Mesothelial cell of epicardium (in vitro differentiated cells): Measurements from ENCODE around the gene SIL1. TPM values are rescaled to one million over a fixed set of nuclear protein-coding genes. Genes with fewer than 3 reads are reported as not detected.
"Not testable (repeated sequence)": the region's sequence is repeated elsewhere in the genome, so short reads cannot be mapped to it uniquely, and the experiment has no call there.

Experiments used
- DNase-seq, 2 experiments: peaks; one replicate each; pipeline ENCODE4 v3.0.0; 2021; ENCODE audit warnings: low spot score in 2 of 2; ENCODE audit not compliant: unreplicated experiment in 2 of 2
- H3K27ac Mint-ChIP-seq: 2 replicates; pipeline ENCODE4 v1.8.0; 2021; ENCODE audit warnings: mixed read lengths
- H3K27me3 Mint-ChIP-seq: 2 replicates; pipeline ENCODE4 v1.8.0; 2021; ENCODE audit warnings: low read depth, mixed read lengths
- H3K36me3 Mint-ChIP-seq: 2 replicates; pipeline ENCODE4 v1.8.0; 2021; ENCODE audit warnings: mixed read lengths
- H3K4me1 Mint-ChIP-seq: 2 replicates; pipeline ENCODE4 v1.8.0; 2021; ENCODE audit warnings: mixed read lengths
- H3K4me3 Mint-ChIP-seq: 2 replicates; pipeline ENCODE4 v1.8.0; 2021; ENCODE audit warnings: mild to moderate bottlenecking, moderate library complexity, mixed read lengths
- H3K9me3 Mint-ChIP-seq: 2 replicates; pipeline ENCODE4 v1.8.0; 2021; ENCODE audit warnings: mixed read lengths
- total RNA-seq: library from RNA; stranded (reverse); gene quantifications from 3 replicates; pipeline ENCODE4 v1.2.1, GENCODE V29; 2021
- TF ChIP-seq, protein P1 (sequence below): fragments of 200-600 bp; sonication (generic); IDR thresholded peaks from one replicate; pipeline ENCODE4 v1.5.0; 2021; ENCODE audit warnings: antibody characterized with exemption; ENCODE audit not compliant: unreplicated experiment

The SIL1 gene
- total RNA-seq, 1 donor from 2014 or later, result 46.2 TPM

- no peaks in the 10 kb centered on the region for H3K27me3 Mint-ChIP-seq
- H3K36me3 Mint-ChIP-seq, result no peaks in the 10 kb centered on the region
- peak overlapping the region; percentile 30 for H3K27ac Mint-ChIP-seq
- H3K4me3 Mint-ChIP-seq, result no peak overlapping the region
- H3K9me3 Mint-ChIP-seq, result no peaks in the 10 kb centered on the region
- no peak for DNase-seq
- TF ChIP-seq, protein P1, sequence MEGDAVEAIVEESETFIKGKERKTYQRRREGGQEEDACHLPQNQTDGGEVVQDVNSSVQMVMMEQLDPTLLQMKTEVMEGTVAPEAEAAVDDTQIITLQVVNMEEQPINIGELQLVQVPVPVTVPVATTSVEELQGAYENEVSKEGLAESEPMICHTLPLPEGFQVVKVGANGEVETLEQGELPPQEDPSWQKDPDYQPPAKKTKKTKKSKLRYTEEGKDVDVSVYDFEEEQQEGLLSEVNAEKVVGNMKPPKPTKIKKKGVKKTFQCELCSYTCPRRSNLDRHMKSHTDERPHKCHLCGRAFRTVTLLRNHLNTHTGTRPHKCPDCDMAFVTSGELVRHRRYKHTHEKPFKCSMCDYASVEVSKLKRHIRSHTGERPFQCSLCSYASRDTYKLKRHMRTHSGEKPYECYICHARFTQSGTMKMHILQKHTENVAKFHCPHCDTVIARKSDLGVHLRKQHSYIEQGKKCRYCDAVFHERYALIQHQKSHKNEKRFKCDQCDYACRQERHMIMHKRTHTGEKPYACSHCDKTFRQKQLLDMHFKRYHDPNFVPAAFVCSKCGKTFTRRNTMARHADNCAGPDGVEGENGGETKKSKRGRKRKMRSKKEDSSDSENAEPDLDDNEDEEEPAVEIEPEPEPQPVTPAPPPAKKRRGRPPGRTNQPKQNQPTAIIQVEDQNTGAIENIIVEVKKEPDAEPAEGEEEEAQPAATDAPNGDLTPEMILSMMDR, result no peak
- H3K4me1 Mint-ChIP-seq, result peaks cover 33% of the 10 kb centered on the region
These were observed 122.1 kb downstream of the SIL1 start for GRCh38 chr5:139076111-139076510.

GRCh38 chr5:139075066-139076050 is 122.8 kb downstream of the SIL1 start:
- Mint-ChIP-seq H3K4me1 (peaks cover 36% of the 10 kb centered on the region), H3K9me3 (no peaks in the 10 kb centered on the region), H3K36me3 (no peaks in the 10 kb centered on the region), H3K4me3 (no peak overlapping the region), H3K27ac (peak overlapping the region; percentile 30), H3K27me3 (no peaks in the 10 kb centered on the region)
- DNase-seq, result no peak
- TF ChIP-seq, protein P1, result no peak

DNA sequence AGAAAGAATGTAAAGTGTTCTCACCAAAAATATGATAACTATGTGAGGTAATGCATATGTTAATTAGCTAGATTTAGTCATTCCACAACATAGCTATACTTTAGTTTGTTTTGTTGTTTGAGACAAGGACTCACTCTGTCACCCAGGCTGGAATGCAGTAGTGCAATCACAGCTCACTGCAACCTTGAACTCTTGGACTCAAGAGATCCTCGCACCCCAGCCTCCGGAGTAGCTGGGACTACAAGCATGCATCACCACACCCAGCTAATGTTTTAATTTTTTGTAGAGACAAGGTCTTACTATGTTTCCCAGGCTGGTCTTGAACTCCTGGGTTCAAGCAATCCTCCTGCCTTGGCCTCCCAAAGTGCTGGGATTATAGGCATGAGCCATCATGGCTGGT is 124.2 kb downstream of the SIL1 start:
- H3K9me3 Mint-ChIP-seq, H3K4me3 Mint-ChIP-seq, H3K27me3 Mint-ChIP-seq, H3K27ac Mint-ChIP-seq, DNase-seq, H3K36me3 Mint-ChIP-seq: not testable (repeated sequence)
- peaks cover 41% of the 10 kb centered on the region for H3K4me1 Mint-ChIP-seq

GRCh38 chr5:139068494-139069151 is 129.5 kb downstream of the SIL1 start:
- no peak overlapping the region for H3K4me3 Mint-ChIP-seq
- no peak for DNase-seq

GRCh38 chr5:139068060-139068459 is 130.1 kb downstream of the SIL1 start:
- Mint-ChIP-seq H3K27me3 (no peaks in the 10 kb centered on the region), H3K4me1 (peaks cover 21% of the 10 kb centered on the region), H3K4me3 (no peak overlapping the region), H3K27ac (no peak overlapping the region), H3K36me3 (no peaks in the 10 kb centered on the region), H3K9me3 (no peaks in the 10 kb centered on the region)
- DNase-seq, result no peak
- TF ChIP-seq, protein P1, result no peak

More at GRCh38 chr5:139068494-139069151, 129.5 kb downstream of the SIL1 start:
- Mint-ChIP-seq H3K27ac (no peak overlapping the region), H3K27me3 (no peaks in the 10 kb centered on the region), H3K36me3 (no peaks in the 10 kb centered on the region), H3K4me1 (peaks cover 23% of the 10 kb centered on the region), H3K9me3 (no peaks in the 10 kb centered on the region)
- TF ChIP-seq, protein P1, result no peak

- no peak overlapping the region for H3K4me3 Mint-ChIP-seq
These were observed 132.9 kb downstream of the SIL1 start for GRCh38 chr5:139065306-139065705.

More at GRCh38 chr5:139065306-139065705, 132.9 kb downstream of the SIL1 start:
- H3K27me3 Mint-ChIP-seq, result no peaks in the 10 kb centered on the region
- peaks cover 42% of the 10 kb centered on the region for H3K4me1 Mint-ChIP-seq
- no peaks in the 10 kb centered on the region for H3K36me3 Mint-ChIP-seq
- no peak for DNase-seq
- TF ChIP-seq, protein P1, result no peak
- no peak overlapping the region for H3K27ac Mint-ChIP-seq
- no peaks in the 10 kb centered on the region for H3K9me3 Mint-ChIP-seq
